GM18508 (cell line): ENCODE results near the gene CDH6.
"Not testable (repeated sequence)": the region's sequence is repeated elsewhere in the genome, so short reads cannot be mapped to it uniquely, and the experiment has no call there.

Experiments
- ATAC-seq: cut with Tn5 transposase; IDR thresholded peaks from one replicate; pipeline ENCODE4 v1.9.1; 2021; ENCODE audit warnings: moderate number of reproducible peaks; ENCODE audit not compliant: insufficient read depth, unreplicated experiment

CDH6 gene

GRCh38 chr5:31303688-31304087 lies 110.2 kb downstream of the CDH6 start:
- ATAC-seq: no peak

DNA sequence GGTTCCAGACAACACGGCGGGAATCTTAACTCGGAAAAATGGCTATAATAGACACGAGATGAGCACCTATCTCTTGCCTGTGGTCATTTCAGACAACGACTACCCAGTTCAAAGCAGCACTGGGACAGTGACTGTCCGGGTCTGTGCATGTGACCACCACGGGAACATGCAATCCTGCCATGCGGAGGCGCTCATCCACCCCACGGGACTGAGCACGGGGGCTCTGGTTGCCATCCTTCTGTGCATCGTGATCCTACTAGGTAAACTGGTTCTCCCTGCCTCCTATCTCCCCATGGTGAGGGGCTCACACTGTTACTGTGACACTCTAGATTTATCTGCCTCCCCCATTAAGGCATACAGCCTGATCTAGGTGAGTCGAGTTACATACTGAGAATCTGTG lies 124.2 kb downstream of the CDH6 start:
- ATAC-seq: no peak

GRCh38 chr5:31319335-31319734 lies 125.8 kb downstream of the CDH6 start:
- ATAC-seq: no peak

GRCh38 chr5:31322946-31323345 lies 129.5 kb downstream of the CDH6 start:
- no peak for ATAC-seq

DNA sequence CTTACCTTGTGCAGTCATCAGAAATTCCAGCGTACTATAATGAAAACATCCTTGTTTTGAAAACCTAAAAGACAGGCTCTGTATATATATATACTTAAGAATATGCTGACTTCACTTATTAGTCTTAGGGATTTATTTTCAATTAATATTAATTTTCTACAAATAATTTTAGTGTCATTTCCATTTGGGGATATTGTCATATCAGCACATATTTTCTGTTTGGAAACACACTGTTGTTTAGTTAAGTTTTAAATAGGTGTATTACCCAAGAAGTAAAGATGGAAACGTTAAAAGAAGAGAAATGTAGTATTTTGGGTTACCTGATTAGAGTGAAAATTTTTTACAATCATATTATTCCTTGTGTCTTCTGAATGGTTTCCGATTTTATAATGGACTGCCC lies 131.4 kb downstream of the CDH6 start:
- no peak for ATAC-seq

GRCh38 chr5:31328040-31328733 lies 134.7 kb downstream of the CDH6 start:
- ATAC-seq: no peak

GRCh38 chr5:31329715-31330114 lies 136.2 kb downstream of the CDH6 start:
- no peak for ATAC-seq

- no peak for ATAC-seq
Measured at GRCh38 chr5:31332160-31332559, 138.7 kb downstream of the CDH6 start.

DNA sequence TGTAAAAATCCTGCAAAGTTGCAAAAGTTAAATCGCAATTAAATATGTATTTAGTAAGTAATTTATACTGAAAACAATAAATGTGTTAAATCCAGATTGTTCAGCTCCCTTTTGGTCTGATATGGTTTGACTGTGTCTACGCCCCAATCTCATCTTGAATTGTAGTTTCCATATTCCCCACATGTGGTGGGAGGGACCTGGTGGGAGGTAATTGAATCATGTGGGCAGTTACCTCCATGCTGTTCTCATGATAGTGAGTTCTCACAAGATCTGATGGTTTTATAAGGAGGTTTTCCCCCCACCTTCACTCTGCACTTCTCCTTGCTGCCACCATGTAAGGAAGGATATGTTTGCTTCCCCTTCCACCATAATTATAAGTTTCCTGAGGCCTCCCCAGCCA lies 140.0 kb downstream of the CDH6 start:
- ATAC-seq: no peak

- no peak for ATAC-seq
Measured at GRCh38 chr5:31334061-31334860, 140.8 kb downstream of the CDH6 start.

- ATAC-seq: no peak
Measured at GRCh38 chr5:31335456-31335855, 142.0 kb downstream of the CDH6 start.

GRCh38 chr5:31343946-31344345 lies 150.5 kb downstream of the CDH6 start:
- no peak for ATAC-seq

- no peak for ATAC-seq
Measured at GRCh38 chr5:31346896-31347551, 153.5 kb downstream of the CDH6 start.

GRCh38 chr5:31347552-31347905 lies 154.0 kb downstream of the CDH6 start:
- no peak for ATAC-seq

DNA sequence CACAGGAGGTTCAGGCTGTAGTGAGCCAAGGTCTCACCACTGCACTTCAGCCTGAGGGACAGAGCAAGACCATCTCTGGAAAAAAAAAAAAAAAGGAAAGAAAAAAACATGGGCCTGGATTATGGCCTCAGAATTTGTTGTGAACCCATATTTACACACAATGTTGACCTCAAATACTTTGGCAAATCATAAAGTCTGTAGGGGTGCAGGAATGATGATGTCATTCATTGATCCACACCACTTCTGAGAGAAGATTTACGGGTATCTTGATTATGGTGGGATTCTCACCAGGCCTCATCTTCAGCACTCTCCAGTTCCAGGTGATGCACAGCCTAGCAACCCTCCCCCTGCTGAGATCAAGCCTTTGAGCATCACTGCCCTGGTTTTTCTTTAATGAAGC lies 156.9 kb downstream of the CDH6 start:
- no peak for ATAC-seq

- ATAC-seq: no peak
Measured at GRCh38 chr5:31355337-31355736, 161.9 kb downstream of the CDH6 start.

GRCh38 chr5:31357038-31357437 lies 163.6 kb downstream of the CDH6 start:
- no peak for ATAC-seq

DNA sequence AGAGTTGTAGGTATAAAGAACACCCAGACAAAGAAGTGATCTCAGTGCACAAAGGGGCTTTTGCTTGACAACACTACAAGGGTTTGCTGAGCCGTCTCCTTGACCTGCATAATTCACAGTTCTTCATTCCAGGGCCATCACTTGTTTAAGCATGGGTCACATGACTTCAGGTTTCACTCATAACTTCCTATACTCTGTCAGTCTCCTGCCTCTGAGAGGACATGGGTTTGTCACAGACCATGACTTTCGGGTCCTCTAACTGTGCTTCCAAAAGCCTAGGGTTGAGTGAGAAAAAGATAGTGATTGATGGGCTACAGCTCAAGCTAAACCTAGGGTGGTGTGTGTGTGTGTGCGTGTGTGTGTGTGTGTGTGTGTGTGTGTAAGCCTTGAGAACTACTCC lies 166.4 kb downstream of the CDH6 start:
- ATAC-seq: no peak

DNA sequence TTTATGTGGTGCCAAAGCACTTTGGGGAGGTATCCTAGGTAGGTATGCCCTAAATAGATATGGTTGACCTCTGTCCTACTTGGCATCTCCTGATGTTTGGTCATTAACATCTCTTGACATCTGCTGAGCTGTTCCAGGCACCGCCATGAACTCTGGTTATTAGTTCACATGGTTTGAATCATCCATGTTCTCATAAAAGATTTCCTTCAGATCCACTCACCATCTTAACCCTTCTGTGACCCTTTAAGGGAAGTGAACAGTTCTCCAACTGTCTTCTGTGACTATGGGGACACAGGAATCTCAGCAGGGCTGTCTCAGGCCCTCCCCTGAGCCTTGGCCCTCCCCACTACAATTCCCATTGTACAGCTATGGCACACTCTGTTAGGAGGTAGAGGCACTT lies 167.7 kb downstream of the CDH6 start:
- ATAC-seq: no peak

DNA sequence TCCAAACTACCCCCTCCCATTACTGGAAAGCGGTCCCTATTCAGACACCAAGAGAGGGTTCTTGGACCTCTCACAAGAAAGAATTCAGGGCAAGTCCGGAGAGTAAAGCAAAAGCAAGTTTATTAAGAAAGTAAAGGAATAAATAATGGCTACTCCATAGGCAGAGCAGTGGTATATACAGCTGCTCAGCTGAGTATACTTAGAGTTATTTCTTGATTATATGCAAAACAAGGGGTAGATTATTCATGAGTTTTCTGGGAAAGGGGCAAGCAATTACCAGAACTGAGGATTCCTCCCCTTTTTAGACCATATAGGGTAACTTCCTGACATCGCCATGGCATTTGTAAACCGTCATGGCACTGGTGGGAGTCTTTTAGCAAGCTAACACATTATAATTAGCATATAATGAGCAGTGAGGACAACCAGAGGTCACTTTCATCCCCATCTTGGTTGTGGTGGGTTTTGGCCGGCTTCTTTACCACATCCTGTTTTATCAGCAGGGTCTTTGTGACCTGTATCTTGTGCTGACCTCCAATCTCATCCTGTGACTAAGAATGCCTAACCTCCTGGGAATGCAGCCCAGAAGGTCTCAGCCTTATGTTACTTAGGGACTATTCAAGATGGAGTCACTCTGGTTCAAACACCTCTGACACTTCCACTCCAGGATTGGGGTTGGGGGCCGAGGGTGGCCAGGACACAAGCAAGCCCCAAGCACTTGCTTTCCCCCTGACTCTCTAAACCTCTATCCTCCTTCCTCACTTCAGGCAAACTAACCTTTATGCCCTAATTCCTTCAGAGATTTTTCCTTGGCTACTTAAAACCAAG lies 168.4 kb downstream of the CDH6 start:
- not testable (repeated sequence) for ATAC-seq

- ATAC-seq: no peak
Measured at GRCh38 chr5:31362529-31362900, 169.0 kb downstream of the CDH6 start.
